Ishikawa (cell line): ENCODE results near the gene AGFG1.

Source experiments
- CREB1 ChIP-seq: IDR thresholded peaks from 2 replicates; pipeline ENCODE4 v1.6.1; 2012; ENCODE audit warnings: low read depth
- EP300 ChIP-seq: IDR thresholded peaks from 2 replicates; pipeline ENCODE4 v1.6.1; 2012; ENCODE audit warnings: borderline replicate concordance
- NFIC ChIP-seq: IDR thresholded peaks from 2 replicates; pipeline ENCODE4 v1.6.1; 2012
- RAD21 ChIP-seq: IDR thresholded peaks from 2 replicates; pipeline ENCODE4 v1.6.1; 2012; ENCODE audit warnings: low read depth
- TAF1 ChIP-seq: IDR thresholded peaks from 2 replicates; pipeline ENCODE4 v1.6.1; 2012; ENCODE audit warnings: low read depth, mild to moderate bottlenecking

- TF ChIP-seq RAD21 = no peak
- TF ChIP-seq EP300 = no peak
- TF ChIP-seq CREB1 = no peak
- no peak for TF ChIP-seq TAF1
- no peak for TF ChIP-seq NFIC
Measured at GRCh38 chr2:227562581-227562980, 90.6 kb downstream of the AGFG1 start.
